Activated naive CD4-positive, alpha-beta T cell treated with anti-CD3 and anti-CD28 coated beads, Interleukin-2, amount 50 U/mL, for 24 hours (primary cell): ENCODE data around the gene ARAP3.

ENCODE experiments used
- H3K27ac Mint-ChIP-seq: one replicate; pipeline ENCODE4 v1.8.0; 2021; ENCODE audit warnings: mild to moderate bottlenecking, mixed read lengths
- H3K27me3 Mint-ChIP-seq: one replicate; pipeline ENCODE4 v1.8.0; 2021; ENCODE audit warnings: mixed read lengths
- H3K36me3 Mint-ChIP-seq: one replicate; pipeline ENCODE4 v1.8.0; 2021; ENCODE audit warnings: mixed read lengths
- H3K4me1 Mint-ChIP-seq: one replicate; pipeline ENCODE4 v1.8.0; 2021; ENCODE audit warnings: mixed read lengths
- H3K4me3 Mint-ChIP-seq: one replicate; pipeline ENCODE4 v1.8.0; 2021; ENCODE audit warnings: mild to moderate bottlenecking, mixed read lengths
- H3K9me3 Mint-ChIP-seq: one replicate; pipeline ENCODE4 v1.8.0; 2021; ENCODE audit warnings: mixed read lengths

ARAP3 gene

DNA sequence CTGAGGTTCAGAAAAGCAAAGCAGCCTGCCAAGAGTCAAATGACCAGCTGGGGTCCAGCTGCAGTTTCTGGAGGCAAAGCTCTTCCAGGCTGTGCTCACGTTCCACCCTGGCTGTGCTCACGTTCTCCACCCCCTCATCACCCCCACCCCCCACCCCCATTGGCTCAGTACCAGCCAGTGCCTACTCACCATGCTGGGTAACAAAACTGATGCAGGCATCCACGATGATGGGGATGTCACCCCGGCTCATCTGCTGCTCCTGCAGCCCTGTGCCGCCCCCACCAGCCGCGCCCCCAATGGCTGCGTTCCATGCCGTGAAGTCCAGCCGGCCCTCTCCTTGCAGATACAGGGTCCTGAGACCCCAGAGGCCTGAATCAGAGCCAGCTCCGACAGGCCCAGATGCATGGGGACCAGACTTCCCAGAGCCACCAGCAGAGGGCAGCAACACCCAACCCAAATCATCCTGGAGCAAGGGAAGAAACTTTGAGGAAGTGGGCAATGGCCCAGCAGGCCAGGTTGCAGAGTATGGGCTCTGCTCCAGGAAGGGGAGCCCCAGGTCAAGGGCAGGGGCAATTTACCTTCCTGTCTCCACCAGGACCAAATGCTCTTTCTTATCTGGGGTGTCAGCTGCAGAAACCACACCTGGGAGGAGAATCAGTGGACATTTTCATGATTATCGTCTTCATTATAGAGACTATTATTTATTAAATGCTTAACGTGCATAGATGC is 17.1 kb downstream of the ARAP3 start:
- Mint-ChIP-seq H3K36me3 (no peaks in the 10 kb centered on the region), H3K4me1 (peaks cover 4% of the 10 kb centered on the region), H3K4me3 (no peak overlapping the region), H3K9me3 (no peaks in the 10 kb centered on the region), H3K27ac (peak overlapping the region; percentile 30), H3K27me3 (no peaks in the 10 kb centered on the region)

DNA sequence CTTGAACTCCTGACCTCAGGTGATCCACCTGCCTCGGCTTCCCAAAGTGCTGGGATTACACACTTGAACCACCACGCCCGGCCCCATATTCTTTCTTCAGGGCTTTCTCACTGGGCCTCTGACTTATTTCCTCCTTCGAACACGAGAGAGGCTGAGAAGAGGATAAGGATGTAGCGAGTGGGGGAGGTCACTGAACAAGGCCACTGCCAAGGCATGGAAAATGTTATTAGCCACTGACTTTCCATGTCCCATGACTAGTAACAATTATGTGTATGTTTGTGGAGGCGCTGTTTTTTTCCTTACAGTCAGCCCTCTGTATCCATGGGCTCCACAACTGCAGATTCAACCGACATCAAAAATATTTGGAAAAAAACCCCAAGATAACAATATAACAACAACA is 18.5 kb downstream of the ARAP3 start:
- no peak overlapping the region for H3K4me3 Mint-ChIP-seq
- H3K27me3 Mint-ChIP-seq = no peaks in the 10 kb centered on the region
- H3K9me3 Mint-ChIP-seq = no peaks in the 10 kb centered on the region
- H3K36me3 Mint-ChIP-seq = no peaks in the 10 kb centered on the region
- peaks cover 4% of the 10 kb centered on the region for H3K4me1 Mint-ChIP-seq
- H3K27ac Mint-ChIP-seq = no peak overlapping the region

DNA sequence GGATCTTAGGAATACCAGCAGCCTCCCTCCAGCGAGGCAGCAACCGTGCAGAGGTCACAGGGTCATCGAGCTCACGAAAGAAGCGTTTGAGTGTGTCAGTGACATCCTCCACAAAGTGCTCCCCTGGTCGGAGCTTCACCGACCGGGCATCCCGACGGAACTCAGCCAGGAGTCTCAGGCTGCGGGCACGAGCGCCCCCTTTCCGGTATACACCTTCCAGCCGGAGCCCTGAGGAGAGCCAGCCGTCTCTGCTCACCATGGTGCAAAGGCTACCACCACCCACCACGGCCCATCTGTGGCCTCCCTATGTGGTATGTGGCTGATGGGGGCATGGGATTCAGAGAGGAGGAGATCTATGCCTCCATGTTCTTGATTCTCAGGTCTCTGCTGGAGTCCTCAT is 20.0 kb downstream of the ARAP3 start:
- Mint-ChIP-seq H3K36me3 (no peaks in the 10 kb centered on the region), H3K27me3 (no peaks in the 10 kb centered on the region), H3K9me3 (no peaks in the 10 kb centered on the region), H3K4me3 (no peak overlapping the region), H3K27ac (no peak overlapping the region), H3K4me1 (peaks cover 4% of the 10 kb centered on the region)

DNA sequence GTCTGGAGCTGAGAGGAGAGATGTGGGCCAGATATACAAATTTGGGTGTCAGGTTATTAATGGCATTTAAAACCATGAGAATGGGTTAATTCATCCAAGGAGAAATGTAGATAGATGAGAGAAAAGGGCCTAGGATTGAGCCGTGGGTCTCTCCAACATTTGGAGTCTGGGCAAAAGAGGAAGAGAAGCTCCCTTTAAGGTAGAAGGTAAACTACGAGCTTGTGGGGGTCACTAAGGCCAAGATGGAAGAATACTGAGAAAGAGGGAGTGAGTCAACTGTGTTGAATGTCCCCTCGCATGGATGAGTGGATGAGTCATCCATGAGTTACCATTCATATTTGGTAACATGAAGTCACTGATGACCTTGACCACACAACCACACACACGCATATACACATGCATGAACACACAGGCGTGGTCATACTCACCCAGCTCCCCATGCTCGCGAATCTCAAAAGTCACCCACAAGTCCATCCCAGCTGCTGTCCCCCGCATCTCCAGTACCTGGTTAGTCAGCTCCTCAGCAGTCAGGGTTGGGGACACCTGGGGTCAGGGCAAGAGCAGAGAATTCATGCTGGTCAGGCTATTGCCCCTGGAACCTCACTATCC is 24.0 kb downstream of the ARAP3 start:
- no peaks in the 10 kb centered on the region for H3K27me3 Mint-ChIP-seq
- H3K36me3 Mint-ChIP-seq = no peaks in the 10 kb centered on the region
- no peaks in the 10 kb centered on the region for H3K9me3 Mint-ChIP-seq
- peaks cover 1% of the 10 kb centered on the region for H3K4me1 Mint-ChIP-seq
- H3K4me3 Mint-ChIP-seq = no peak overlapping the region
- no peak overlapping the region for H3K27ac Mint-ChIP-seq

DNA sequence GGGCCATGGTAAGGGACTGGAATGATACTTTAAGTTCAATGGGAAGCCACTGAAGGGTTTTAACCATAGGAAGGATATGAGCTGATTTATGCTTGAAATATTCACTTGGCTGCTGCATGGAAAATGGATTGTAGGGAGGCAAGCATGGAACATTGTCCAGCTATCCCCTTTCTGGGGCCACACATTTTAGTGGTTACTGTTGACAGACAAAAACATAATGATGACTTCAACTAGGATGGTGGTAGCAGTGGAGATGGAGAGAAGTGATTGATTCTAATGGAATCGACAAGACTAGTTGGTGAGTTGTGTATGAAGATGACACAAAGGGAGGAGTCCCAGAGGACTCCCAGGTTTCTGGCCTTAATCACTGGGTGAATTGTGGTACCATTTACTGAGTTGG is 24.6 kb downstream of the ARAP3 start:
- Mint-ChIP-seq H3K27me3 (no peaks in the 10 kb centered on the region), H3K27ac (no peak overlapping the region), H3K4me1 (peaks cover 8% of the 10 kb centered on the region), H3K36me3 (no peaks in the 10 kb centered on the region), H3K9me3 (no peaks in the 10 kb centered on the region), H3K4me3 (no peak overlapping the region)

DNA sequence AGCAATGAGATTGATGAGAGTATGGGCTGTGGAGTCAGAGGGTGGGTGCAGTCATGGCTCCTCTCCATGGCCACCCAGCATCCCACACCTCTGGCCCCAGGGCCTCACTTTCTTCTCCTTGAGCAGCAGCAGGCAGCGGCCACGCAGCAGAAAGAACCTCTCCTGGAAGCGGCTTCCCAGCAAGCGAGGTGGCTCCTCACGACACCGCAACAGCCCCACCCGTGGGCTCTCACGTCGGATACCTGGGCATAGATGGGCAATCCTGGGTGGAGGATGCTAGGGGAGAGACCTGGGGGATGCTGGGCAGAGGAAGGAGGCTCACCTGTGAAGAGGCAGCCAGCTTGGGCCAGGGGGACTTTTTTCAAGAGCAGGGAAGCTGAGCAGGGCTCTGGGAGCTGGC is 25.6 kb downstream of the ARAP3 start:
- Mint-ChIP-seq H3K27me3 (no peaks in the 10 kb centered on the region), H3K27ac (no peak overlapping the region), H3K4me3 (no peak overlapping the region), H3K36me3 (no peaks in the 10 kb centered on the region), H3K4me1 (peaks cover 17% of the 10 kb centered on the region), H3K9me3 (no peaks in the 10 kb centered on the region)

- H3K27ac Mint-ChIP-seq = no peak overlapping the region
These were observed 27.0 kb downstream of the ARAP3 start for GRCh38 chr5:141655020-141655419.

DNA sequence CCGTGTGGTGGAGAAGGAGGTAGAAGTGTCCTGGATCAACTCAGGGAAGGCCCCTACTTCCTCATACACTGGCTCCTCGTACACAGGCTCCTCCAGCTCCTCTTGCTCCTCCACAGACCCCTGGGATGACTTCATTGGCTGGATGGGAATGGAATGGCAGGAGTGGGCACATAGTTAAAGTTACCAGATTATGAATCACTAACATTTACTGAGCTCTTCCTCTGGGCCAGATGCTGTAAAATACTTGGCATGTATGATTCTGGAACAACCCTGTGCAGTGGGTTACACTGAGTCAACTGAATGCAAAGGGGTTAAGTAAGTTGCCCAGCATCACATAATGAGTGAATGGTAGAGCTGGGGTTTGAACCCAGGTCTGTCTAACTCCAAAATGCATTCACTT is 27.7 kb downstream of the ARAP3 start:
- Mint-ChIP-seq H3K27ac (no peak overlapping the region), H3K9me3 (no peaks in the 10 kb centered on the region), H3K4me1 (peaks cover 36% of the 10 kb centered on the region), H3K4me3 (no peak overlapping the region), H3K36me3 (no peaks in the 10 kb centered on the region), H3K27me3 (no peaks in the 10 kb centered on the region)

More at GRCh38 chr5:141655020-141655419, 27.0 kb downstream of the ARAP3 start:
- no peaks in the 10 kb centered on the region for H3K9me3 Mint-ChIP-seq
- H3K36me3 Mint-ChIP-seq = no peaks in the 10 kb centered on the region
- peaks cover 30% of the 10 kb centered on the region for H3K4me1 Mint-ChIP-seq
- H3K27me3 Mint-ChIP-seq = no peaks in the 10 kb centered on the region
- no peak overlapping the region for H3K4me3 Mint-ChIP-seq

GRCh38 chr5:141651728-141652105 is 30.3 kb downstream of the ARAP3 start:
- no peaks in the 10 kb centered on the region for H3K27me3 Mint-ChIP-seq
- peak overlapping the region; percentile 86 for H3K27ac Mint-ChIP-seq
- H3K36me3 Mint-ChIP-seq = no peaks in the 10 kb centered on the region
- no peaks in the 10 kb centered on the region for H3K9me3 Mint-ChIP-seq
- H3K4me1 Mint-ChIP-seq = peaks cover 46% of the 10 kb centered on the region
- peak overlapping the region; percentile 93 for H3K4me3 Mint-ChIP-seq

- Mint-ChIP-seq H3K9me3 (no peaks in the 10 kb centered on the region), H3K27ac (peak within 1 kb of the TSS; percentile 86), H3K27me3 (no peaks in the 10 kb centered on the region), H3K4me1 (peaks cover 49% of the 10 kb centered on the region), H3K4me3 (peak within 1 kb of the TSS; percentile 93), H3K36me3 (no peaks in the 10 kb centered on the region)
These were observed 30.9 kb downstream of the ARAP3 start, which contains the start of gene FCHSD1 for GRCh38 chr5:141650851-141651727. FCHSD1 (minus strand) TSS chr5:141651418; CDS start chr5:141651368, 50 bp downstream.

GRCh38 chr5:141649972-141650371 is 32.1 kb downstream of the ARAP3 start:
- Mint-ChIP-seq H3K9me3 (no peaks in the 10 kb centered on the region), H3K4me3 (peak overlapping the region; percentile 93), H3K4me1 (peaks cover 50% of the 10 kb centered on the region), H3K27ac (peak overlapping the region; percentile 13), H3K27me3 (no peaks in the 10 kb centered on the region), H3K36me3 (no peaks in the 10 kb centered on the region)

DNA sequence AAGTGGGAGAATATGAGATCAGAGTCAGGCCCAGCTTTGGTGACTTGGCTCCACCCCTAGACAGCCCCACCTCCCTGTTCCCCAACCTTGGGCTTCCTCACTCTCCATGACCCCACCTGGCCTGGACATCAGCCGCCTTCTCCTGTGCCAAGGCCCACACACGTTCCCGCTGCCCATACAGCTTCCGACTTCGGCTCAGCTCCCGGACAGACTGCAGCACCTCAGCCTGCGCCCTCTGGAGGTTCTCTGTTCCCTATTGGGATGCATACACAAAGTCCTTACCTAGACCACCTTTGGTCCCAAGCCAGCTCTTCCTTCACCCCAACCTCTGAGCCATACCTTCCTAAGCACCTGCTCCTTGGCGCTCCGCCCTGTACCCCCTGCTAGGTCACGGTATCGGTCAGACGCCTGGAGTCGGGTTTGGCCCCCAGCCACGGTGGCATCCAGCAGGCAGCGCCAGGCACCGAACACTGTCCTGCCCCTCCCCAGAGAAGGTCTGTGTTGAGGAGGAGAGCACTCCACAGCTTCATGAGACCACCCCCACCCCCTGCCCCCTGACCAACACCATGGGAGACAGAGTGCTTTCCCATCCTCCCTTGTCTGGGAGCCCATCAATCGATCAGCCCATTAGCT is 32.9 kb downstream of the ARAP3 start:
- no peak overlapping the region for H3K4me3 Mint-ChIP-seq
- no peaks in the 10 kb centered on the region for H3K36me3 Mint-ChIP-seq
- no peak overlapping the region for H3K27ac Mint-ChIP-seq
- no peaks in the 10 kb centered on the region for H3K27me3 Mint-ChIP-seq
- H3K9me3 Mint-ChIP-seq = no peaks in the 10 kb centered on the region
- H3K4me1 Mint-ChIP-seq = peaks cover 50% of the 10 kb centered on the region

DNA sequence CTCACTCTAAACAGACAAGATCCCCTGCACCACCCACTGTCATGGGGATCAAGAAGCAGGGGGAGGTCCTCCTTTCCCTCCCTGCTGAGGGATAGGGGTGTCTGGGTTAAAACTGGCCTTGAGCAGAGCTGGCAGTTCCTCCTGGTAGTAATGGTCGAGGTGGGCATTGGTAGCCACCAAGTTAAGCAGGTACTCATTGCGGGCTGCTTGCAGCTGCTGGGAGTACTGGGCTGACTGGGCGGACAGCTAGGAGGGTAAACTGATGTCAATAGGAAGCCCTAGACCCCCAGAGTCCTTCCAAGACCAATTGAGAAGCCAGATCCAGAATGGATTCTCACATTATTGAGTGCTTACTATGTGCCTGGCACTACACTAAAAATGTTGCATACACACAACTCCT is 34.2 kb downstream of the ARAP3 start:
- no peaks in the 10 kb centered on the region for H3K27me3 Mint-ChIP-seq
- H3K4me3 Mint-ChIP-seq = no peak overlapping the region
- H3K36me3 Mint-ChIP-seq = no peaks in the 10 kb centered on the region
- no peaks in the 10 kb centered on the region for H3K9me3 Mint-ChIP-seq
- H3K4me1 Mint-ChIP-seq = peaks cover 47% of the 10 kb centered on the region
- peak overlapping the region; percentile 46 for H3K27ac Mint-ChIP-seq

- H3K4me1 Mint-ChIP-seq = peaks cover 41% of the 10 kb centered on the region
- H3K27ac Mint-ChIP-seq = no peak overlapping the region
- H3K36me3 Mint-ChIP-seq = no peaks in the 10 kb centered on the region
- H3K4me3 Mint-ChIP-seq = no peak overlapping the region
- H3K27me3 Mint-ChIP-seq = no peaks in the 10 kb centered on the region
- no peaks in the 10 kb centered on the region for H3K9me3 Mint-ChIP-seq
These were observed 34.8 kb downstream of the ARAP3 start for GRCh38 chr5:141647242-141647641.

DNA sequence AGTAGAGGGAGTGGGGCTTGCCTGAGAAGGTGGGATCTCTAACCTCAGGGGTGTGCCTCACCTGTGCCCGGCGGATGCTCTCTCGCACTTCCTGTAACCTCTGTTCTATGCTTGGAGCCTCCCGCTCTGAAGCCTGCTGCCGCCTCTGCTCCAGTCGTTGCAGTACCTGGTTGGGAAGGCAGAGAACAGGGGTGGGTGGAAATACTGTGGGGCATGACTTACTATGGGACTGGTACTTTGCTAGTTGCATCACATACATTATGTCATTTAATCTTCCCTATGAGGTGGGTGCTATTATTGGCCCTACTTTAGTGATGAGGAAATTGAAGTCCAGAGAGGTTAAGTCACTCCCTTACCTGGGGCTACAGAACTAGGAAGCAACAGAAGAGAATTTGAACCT is 36.0 kb downstream of the ARAP3 start:
- Mint-ChIP-seq H3K36me3 (peaks cover 3% of the 10 kb centered on the region), H3K4me1 (peaks cover 42% of the 10 kb centered on the region), H3K9me3 (no peaks in the 10 kb centered on the region), H3K27me3 (no peaks in the 10 kb centered on the region), H3K4me3 (no peak overlapping the region), H3K27ac (no peak overlapping the region)
